Activated T-cell treated with anti-CD3 and anti-CD28 coated beads, Interleukin-2, amount 50 U/mL, for 48 hours (primary cell): ENCODE data around the gene SNAP23.

Experiments
- DNase-seq, 2 experiments: peaks; one replicate each; pipeline ENCODE4 v3.0.0-alpha.2; 2020

SNAP23 gene

GRCh38 chr15:42495361-42496212 lies at the start of gene SNAP23:
Gene SNAP23 (plus strand): TSS chr15:42495634. CDS start chr15:42511847, 16,213 bp downstream.
- DNase-seq = peak; percentile 85 to 87

- no peak for DNase-seq
These were observed 47.8 kb upstream of the SNAP23 start for GRCh38 chr15:42447599-42447998.

DNA sequence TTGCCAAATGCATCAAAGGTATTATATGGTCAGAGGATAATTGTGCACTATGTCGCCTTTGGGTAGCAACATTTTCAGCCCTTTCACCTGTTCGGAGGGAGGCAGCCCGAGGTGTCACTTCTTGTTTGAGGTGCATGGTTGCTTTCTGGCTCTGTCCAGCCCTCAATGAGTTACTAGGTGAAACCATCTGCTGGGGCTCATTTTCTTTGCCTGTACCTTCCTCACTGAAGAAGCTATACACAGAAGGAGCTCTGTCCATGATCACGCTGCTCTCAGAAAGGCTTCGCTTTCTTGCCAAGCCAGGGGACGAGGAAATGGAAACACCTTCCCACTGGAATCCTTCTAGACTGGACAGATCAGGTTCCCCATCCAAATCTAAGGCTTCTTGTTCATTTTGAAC lies 47.2 kb upstream of the SNAP23 start:
- DNase-seq = no peak

GRCh38 chr15:42449770-42450424 lies 45.5 kb upstream of the SNAP23 start:
- no peak for DNase-seq

DNA sequence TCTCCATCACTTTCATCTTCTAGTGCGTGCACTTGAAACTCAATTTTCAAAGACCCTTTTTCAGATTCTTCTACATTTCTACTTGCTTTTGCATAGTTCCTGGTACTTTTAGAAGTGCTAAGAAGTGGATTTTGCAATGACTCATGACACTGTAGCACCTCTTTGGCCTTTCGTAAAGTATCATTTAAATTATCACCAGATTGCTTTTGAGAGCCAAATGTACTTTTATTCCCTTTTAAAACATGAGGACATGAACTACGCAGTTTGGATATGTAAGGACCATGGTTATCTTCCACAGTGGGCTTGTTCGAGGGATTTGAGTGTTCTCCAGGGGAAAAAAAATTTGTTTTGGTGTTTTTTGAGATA lies 45.0 kb upstream of the SNAP23 start:
- DNase-seq = no peak

GRCh38 chr15:42453826-42454225 lies 41.6 kb upstream of the SNAP23 start:
- DNase-seq = no peak

GRCh38 chr15:42456531-42456930 lies 38.9 kb upstream of the SNAP23 start:
- DNase-seq = no peak

DNA sequence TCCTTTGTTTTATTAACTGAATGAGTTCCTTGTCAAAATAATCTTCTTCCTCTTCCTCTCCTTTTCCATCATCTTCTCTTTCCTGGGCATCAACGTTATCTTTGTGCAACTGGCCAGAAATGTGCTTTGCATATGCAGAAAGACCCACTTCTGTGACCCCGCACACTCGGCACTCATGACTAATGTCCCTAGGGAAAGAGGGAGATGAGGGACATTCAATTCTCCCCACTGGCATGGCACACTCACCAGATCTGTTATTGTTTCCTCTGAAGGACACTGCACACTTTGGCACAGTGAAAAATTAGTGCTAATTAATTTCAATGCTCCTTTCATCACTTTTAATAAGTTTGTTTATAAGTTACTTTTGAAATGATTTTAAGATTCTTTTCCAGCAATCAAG lies 38.5 kb upstream of the SNAP23 start:
- DNase-seq = no peak

DNA sequence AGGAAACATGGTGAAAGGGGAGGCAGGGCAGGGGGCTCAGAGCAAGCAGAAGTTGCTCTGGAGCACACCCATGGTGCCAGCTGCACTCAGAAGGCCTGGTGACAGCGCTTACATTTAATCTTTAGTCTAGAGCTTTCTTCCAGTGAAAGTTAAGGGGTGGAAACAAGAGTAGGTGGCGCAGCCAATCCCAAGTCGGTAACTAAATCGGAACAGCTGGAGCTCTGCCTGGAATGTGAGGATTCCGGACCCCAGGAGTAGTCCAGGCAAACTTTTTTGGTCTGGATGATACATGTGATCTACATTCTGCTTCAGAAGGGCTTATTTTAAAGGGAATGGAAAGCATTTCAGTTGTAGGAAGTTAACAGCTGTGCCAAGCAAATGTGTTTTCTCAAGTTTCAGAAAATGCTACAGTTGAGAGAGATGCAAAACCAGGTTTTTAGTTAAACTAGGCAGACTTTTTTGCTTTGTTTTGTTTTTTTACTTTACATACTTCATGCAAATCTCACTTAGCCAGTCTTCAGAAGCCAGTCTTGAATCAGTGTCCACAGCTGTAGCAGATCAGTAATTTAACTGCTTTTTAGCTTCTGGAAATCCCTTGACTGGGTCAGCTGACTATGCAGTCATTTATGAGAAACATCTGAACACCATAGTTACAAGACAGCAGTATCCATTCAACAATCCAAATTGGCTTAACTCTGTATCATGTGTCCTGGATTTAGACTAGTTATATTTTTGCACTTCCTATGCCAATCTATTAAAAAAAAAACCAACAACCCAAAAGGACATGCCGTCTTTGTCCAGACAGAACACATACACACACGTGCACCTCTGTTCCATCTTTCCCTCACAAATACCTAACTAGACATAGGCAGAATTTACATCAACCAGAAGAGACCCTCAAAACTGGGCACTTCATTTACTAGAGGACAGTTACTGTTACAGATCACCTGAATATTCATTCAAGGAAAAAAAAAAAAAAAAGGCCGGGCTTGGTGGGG lies 37.7 kb upstream of the SNAP23 start:
- DNase-seq = no peak

GRCh38 chr15:42461261-42461660 lies 34.2 kb upstream of the SNAP23 start:
- no peak for DNase-seq

- no peak for DNase-seq
These were observed 29.7 kb upstream of the SNAP23 start for GRCh38 chr15:42465520-42466259.

GRCh38 chr15:42471002-42471401 lies 24.4 kb upstream of the SNAP23 start:
- no peak for DNase-seq

- DNase-seq = no peak
These were observed 20.6 kb upstream of the SNAP23 start for GRCh38 chr15:42474827-42475226.

GRCh38 chr15:42482701-42483100 lies 12.7 kb upstream of the SNAP23 start:
- no peak for DNase-seq

- no peak for DNase-seq
These were observed 11.8 kb upstream of the SNAP23 start for GRCh38 chr15:42483677-42484076.

GRCh38 chr15:42490291-42490670 lies 5.2 kb upstream of the SNAP23 start:
- no peak for DNase-seq

DNA sequence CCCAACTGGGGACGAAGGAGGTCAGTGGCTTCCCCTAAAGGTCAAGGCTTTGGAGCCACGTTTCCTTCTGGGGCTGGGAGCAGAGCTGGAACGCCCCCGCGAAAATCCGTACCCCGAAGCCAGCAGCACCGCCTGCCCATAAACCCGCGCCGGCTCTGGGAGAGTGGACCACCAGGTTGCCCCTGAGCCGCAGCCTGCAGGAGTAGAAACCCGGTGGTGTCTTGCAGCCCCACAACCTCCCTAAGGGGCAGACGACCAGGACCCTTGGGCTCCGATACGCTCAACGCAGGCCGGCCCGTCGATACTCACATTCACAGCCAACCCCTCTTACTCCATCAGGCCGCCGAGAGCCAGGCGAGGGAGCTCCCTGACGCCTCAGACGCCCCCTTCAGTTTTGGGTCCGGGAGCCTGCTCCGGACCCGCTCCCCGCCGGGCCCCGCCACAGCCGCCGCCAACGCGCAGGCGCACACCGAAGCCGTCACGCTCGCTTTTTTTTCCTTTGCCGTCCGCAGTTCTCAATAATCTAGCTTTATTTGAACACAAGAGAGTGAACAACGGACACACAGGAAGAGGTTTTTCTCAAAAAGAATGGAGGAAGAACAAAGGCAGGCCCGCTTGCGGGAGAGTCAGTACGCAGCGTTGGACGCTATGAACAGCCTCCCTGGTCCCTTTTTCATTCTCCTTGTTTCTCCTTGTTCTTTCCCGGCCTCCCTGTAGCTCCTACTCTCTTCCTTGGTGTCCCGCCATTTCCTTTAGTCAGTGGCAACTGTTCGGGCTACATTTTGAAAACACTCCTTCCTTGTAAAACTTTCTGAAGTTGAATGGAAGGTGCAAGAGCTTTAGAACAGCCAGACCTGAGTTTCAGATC lies 4.5 kb upstream of the SNAP23 start, which contains the start of gene ZNF106:
Gene ZNF106, minus strand, starts transcription at position 471 of the 868 bp plus-strand sequence. CDS start 18,852 bp downstream, outside the sequence.
- peak; percentile 86 to 91 for DNase-seq

DNA sequence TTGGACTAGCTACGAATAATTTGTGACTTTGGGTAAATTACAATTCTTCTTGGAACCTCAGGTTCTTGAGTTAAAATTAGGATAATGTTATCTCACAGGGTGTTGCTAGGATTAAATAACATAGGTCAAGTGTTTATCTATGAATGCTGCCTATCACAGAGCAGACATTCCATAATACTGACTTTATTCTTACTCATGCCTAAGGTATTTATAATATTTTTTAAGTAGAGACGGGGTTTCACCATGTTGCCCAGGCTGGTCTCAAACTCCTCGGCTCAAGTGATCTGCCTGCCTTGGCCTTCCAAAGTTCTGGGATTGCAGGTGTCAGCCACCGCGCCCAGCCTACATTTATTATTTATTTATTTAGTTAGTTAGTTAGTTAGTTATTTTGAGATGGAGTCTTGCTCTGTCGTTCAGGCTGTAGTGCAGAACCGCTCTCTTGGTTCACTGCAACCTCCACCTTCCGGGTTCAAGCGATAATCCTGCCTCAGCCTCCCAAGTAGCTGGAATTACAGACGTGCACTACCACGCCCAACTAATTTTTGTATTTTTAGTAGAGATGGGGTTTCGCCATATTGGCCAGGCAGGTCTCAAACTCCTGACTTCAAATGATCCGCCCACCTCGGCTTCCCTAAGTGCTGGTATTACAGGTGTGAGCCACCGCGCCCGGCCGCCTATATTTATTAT lies 3.8 kb upstream of the SNAP23 start:
- DNase-seq = no peak

GRCh38 chr15:42493679-42494078 lies 1.8 kb upstream of the SNAP23 start:
- no peak for DNase-seq

DNA sequence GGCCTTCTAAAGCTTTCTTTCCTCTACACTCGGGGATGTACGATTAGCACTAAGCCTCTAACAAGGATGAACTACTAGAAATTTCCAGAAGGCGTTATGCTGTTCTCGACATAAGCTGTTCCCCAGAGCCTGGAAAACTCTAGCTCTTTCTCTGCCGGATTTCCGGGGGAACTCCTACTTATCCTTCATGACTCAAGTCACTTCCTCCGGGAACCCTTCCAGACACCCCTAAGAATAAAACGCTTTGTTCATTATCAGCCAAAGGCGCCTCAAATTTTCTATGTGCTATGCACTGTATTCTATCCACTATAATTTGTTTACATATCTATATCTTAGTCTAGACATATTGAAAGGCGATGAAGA lies 455 bp upstream of the SNAP23 start:
- DNase-seq = no peak
